ENCODE measurements around the gene MYOD1.
A peak's percentile ranks its signal among the peaks of the same experiment; 100 is the strongest.

Gene MYOD1

GRCh38 chr11:17703951-17704350 lies 15.4 kb upstream of the MYOD1 start:
- DNase-seq: no peak

- no peak for DNase-seq
Observed at GRCh38 chr11:17707830-17708229, 11.5 kb upstream of the MYOD1 start.

DNA sequence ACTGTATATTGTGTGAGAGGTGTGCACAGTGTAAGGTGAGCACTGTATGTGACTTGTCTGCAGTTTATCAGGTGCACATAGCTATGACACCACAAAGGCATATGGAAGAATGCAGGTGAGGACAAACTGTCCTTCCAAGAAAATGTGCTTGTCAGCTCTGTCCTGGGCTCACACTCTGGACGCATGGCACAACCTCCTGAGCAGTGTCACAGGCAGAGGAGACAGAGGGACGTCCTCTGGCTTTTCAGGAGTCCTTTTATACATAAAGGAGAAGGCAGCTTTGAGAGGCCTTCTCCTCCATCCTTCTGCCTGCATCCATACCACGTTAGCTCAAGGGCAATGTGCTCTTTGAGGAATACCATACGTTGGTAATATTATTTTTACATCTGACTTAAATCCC lies 7.5 kb upstream of the MYOD1 start:
- no peak for DNase-seq

DNA sequence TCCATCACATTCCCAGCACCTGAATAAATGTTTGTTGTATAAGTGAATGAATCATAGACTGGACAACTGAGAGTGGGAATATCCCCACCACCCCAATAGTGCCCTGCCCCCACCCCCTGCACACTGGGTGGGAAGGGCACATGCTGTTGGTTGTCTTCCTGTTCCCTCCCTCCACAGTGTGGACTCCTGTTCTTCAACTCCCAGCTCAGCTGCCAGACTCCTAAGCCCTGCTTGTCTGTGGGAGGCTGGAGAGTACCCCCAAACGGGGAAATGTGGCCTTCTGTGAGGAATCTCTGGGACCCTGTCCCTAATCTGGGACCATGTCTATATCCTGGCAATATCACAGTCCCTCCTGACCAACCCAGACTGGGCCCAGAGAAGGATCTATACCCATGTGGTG lies 5.5 kb upstream of the MYOD1 start:
- no peak for DNase-seq

GRCh38 chr11:17714356-17714854 lies 5.0 kb upstream of the MYOD1 start:
- DNase-seq: no peak

- DNase-seq: no peak
Observed at GRCh38 chr11:17714870-17715269, 4.5 kb upstream of the MYOD1 start.

GRCh38 chr11:17716807-17717206 lies 2.6 kb upstream of the MYOD1 start:
- no peak for DNase-seq

DNA sequence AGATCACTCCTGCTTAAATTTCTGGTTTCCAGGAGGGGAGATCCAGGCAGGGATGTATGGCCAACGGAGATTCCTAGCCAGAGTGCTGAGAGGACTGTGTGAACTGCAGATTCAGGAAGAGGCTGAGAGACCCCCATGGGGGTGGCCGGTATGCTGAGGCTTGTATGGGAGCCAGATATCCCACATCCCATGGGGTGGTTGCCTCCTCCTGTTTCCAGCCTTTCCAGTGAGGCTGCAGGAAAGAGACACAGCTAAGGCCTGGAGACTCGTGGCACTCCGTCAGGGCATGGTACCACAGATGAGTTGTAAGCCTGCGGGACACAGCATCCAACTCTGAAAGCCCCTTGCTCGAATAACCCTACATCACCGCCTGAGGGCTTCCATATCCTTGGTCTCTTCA lies 1.4 kb upstream of the MYOD1 start:
- DNase-seq: no peak

GRCh38 chr11:17718510-17718962 lies 835 bp upstream of the MYOD1 start:
- DNase-seq: no peak

- no peak for DNase-seq
Observed at GRCh38 chr11:17719938-17720795, 796 bp downstream of the MYOD1 start.

DNA sequence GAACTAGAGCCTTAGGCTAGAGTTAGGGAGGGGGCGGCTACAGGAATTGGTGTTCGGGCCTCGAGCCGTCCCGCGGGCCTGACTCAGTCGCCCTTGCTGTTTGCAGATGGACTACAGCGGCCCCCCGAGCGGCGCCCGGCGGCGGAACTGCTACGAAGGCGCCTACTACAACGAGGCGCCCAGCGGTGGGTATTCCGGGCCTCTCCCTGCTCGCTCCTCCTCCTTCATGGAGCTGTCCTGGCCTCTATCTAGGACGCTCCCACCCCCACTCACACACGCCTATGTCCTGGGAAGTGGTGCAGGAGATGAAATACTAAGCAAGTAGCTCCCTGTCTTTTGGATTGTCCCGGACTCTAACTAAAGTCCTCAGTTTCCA lies 1.4 kb downstream of the MYOD1 start:
- no peak for DNase-seq

GRCh38 chr11:17721242-17721999 lies 2.0 kb downstream of the MYOD1 start:
- no peak for DNase-seq

- no peak for DNase-seq
Observed at GRCh38 chr11:17722000-17722643, 2.8 kb downstream of the MYOD1 start.

DNA sequence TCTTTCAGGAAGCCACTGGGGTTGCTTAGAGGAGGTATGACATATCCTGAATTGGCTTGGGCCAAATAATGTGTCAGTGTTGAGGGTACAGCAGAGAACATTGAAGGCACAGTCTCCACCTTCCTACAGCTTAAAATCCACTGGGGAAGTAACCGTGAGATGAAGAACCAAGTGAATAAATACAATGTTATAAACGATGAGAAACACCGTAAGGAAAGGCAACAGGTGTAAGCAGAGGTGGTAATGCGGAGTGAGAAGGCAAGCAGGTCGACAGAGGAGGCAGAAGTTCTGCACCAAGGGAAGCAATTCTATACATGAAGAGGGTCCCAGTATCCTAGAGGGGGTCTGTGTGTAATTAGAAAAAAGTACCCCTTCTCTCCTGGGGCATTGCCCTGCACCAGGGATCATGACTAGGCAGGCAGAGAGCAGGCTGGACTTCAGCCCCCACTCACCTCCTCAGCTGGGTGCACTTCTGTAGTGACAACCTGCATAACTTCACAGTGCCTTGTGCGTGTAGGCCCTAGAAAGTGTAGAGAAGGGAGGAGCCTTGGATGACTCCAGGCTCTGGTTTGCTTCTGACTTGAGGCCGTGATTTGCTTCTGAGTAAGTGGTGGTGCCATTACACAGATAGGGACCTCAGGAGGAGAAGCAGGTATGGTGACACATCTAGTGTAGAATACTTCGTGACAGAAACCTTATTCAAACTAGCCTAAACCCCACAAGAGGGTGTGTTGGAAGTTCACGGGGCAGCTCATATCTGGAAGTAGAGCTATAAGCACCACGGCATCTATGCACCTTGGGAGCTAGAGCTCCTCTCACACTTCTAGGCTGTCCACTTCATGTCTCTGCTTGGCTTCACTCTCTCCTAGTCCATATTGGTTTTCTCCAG lies 4.9 kb downstream of the MYOD1 start:
- no peak for DNase-seq

DNA sequence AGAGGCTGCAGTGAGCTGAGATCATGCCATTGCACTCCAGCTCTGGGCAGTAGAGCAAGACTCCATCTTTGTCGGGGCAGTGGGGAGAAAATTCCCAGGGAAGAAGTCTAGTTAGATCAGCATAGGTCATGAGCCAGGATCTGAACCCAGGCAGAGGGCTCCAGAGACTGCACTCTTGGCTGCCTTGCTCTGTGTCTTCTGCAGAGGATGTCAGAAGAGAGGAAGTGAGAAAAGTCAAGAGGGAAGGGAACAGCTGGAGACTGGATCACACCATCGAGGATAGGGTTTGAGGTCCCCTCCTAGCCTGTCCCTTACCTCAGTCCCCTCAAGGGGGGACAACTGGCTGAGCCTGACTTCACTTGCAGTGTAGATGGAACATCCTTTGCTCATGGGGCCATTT lies 5.8 kb downstream of the MYOD1 start:
- no peak for DNase-seq

GRCh38 chr11:17730137-17730536 lies 10.8 kb downstream of the MYOD1 start:
- no peak for DNase-seq

DNA sequence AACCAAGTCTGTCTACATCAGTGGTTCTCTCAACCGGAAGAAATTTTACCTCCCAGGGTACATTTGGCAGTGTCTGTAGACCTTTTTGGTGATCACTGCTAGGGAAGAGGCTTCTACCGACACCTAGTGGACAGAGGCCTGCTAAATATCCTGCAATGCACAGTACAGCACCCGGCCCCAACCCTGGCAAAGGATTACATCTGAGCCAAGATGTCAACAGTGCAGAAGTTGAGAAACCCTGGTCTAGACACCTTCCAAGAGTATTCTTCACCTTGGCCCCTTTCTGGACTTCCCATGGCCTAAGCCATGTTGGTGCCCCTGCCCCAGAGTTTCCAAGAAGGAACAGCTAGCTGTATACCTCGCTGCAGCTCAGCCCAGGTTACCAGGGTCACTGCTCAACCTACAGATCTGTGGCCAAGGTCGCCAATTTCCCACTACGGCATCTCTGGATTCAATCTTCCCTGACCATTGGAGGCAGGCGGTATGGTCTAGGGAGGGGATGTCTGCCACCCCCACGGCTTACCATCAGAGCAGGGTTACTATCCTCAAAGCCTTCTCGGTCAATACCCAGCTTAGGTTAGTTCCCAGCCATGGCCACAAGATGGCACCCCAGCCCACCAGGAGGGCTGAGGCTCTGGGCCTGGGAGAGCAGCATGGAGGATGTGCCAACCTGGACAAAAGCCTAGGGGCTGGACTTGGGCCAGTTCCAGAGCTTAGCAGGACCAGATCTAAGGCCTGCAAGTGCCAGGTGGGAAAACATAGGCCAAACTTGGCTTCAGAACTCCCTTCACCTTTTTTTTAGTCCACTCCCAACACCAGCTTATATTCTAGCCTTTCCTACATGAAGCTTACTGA lies 11.5 kb downstream of the MYOD1 start:
- peak in 3 of 5 donors; percentile 21 to 46 (median 26) for DNase-seq

- no peak for DNase-seq
Observed at GRCh38 chr11:17733261-17733660, 13.9 kb downstream of the MYOD1 start.

DNA sequence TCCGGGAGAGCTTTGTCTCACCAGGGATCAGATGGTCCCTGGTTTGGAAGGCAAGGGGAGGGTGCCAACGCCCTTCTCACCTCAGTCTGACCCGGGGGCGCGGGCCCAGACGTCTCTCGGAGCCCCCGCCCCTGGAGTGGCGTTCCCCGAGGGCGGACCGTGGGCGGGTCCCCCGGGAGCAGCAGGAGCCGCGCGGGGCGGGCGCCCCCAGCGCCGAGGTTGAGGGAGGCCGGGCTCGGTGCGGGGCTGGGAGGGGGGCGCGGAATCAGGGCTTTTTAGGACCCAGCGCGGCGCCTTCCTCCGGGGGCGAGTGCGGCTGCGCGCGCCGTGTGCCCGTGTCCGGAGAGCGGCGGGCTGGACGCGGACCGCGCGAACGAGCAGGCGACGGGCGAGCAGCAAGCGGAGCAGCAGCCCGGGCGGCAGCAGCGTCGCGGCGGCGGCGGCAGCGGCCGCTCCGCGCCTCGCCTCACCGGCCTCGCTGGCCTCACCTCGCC lies 15.1 kb downstream of the MYOD1 start, which contains the start of gene KCNC1:
KCNC1 (plus strand) TSS at position 364 of the 494 bp plus-strand sequence. CDS start 1,222 bp downstream, outside the sequence.
- DNase-seq: no peak

DNA sequence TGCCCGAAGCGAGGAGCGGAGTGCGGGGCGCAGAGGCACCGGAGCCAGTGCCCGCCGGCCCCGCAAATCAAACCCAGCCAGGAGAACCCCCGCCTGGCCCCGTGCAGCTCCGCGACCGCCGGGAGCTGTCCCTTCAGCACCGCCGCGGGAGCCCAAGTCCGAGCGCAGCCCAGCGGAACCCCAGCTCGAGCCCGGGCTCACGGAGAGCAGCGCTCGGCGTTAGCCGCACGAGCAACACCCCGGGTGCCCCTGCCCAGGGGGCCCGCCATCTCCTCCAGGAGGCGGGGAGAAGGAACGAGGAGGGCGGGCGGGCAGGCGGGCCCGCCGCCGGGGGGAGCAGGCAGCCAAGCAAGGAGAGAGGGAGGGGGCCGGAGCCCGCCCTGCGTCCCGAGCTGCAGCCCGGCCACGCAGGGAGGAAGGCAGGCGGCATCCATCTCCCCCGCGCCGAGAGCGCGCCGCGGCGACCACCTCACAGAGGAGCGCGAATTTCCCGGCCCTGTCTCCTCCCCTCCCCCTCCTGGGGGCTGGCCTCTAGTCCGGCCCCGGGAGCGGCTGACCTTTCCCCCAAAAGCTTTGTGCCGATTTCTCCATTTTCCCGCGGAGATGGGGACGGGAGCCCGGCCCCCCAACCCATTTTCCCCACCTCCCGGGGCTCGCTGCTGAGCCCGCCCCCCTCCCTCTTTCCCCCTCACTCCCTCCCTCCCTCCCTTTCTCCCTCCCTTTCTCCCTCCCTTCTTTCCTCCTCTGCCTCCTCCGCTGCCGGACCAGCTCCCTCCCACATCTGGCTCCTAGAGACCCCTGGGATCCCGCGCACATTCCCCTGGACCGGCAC lies 15.8 kb downstream of the MYOD1 start:
- DNase-seq: peak in 2 of 5 donors; percentile 6 to 14
